ENCODE results near the gene SCN1B. TPM values are rescaled to one million over a fixed set of nuclear protein-coding genes. Genes with fewer than 3 reads are reported as not detected.

Gene SCN1B
- total and polyA plus RNA-seq, 10 of the 15 experiments (the other 5 are each of a cell fraction or from before 2014, with no cell fraction given): 0.04 to 0.54 (median 0.11) TPM; not detected in 3

DNA sequence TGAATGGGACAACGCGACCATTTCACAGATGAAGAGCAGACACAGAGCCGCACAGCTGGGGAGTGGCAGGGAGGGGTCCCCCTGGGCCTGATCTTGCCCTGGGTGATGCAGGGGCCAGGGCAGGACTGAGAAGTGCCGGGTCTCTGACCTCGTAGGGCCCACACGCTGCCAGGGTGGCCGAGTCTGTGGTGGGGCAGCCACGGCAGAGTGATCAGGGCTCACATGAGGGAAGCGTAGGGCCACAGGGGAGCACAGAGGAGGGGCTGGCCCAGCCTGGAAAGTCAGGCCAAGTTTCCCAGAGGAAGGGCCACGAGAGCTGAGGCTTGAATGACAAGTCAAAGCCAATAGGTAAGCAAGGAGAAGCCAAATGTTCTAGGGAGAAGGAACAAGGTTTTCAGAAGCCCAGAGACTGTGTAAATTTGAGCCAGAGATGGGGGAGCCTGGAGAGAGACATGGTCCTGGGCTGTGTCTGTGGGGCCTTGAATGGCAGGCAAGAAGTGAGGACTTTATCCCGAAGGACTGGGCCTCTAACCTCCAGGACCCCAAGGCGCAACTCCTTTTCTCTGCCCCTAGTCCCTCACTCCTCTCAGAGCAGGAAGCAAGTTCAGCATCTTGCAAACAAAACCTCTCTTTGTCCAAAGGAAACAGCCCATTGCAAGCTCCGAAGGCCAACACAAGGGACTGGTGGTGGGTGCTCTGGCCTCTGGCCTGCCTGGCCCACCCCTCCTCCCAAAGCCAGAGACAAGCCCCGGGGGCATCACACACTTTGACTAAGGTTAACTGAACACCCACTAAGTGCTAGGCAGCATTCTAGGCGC, 53.6 kb downstream of the SCN1B start:
- Histone ChIP-seq H3K9ac (ENCODE audit: control insufficient read depth, insufficient read depth, low read length) (no peak overlapping the region), H2AFZ (ENCODE audit: control insufficient read depth, low read depth, low read length) (peak overlapping the region; percentile 1; the same call in 1 of the 2 replicates), H3K27me3 (replicated peaks in 1 of 2; ENCODE audit: control insufficient read depth in 2 of 2, insufficient read depth in 2 of 2, low read length in 1 of 2) (no peaks in the 10 kb centered on the region; a peak in 1 of 4 replicates), H3K36me3 (ENCODE audit: control insufficient read depth in 2 of 2, insufficient read depth in 2 of 2, low read length in 1 of 2) (no peaks in the 10 kb centered on the region), H3K79me2 (ENCODE audit: control insufficient read depth, insufficient read depth, low read length) (no peaks in the 10 kb centered on the region), H3K4me3 (no peak overlapping the region), H3K4me1 (ENCODE audit: control insufficient read depth, insufficient read depth, low read length) (peaks cover 21% of the 10 kb centered on the region), H3K27ac (ENCODE audit: control insufficient read depth, insufficient read depth) (no peak overlapping the region), H4K20me1 (ENCODE audit: control insufficient read depth, insufficient read depth) (no peaks in the 10 kb centered on the region), H3K9me3 (replicated peaks; ENCODE audit: control insufficient read depth, insufficient read depth, low read length) (no peaks in the 10 kb centered on the region), H3K4me2 (ENCODE audit: control insufficient read depth, insufficient read depth) (no peak overlapping the region)
- ChIA-PET CTCF (interaction anchor here (0.9 to 4.4 kb wide), 4 partner anchors 14 to 40 kb away, joined by 4 to 66 read pairs (median 17); no protein-coding TSS in a partner anchor), SMC1A (ENCODE audit: uncharacterized antibody, unreplicated experiment) (interaction anchor here (1.0 kb wide), 1 partner anchor 17 kb away, joined by 5 read pairs; no protein-coding TSS in a partner anchor), POLR2A (interaction anchor here (0.6 kb wide), 1 partner anchor 121 kb away, joined by 4 read pairs; no protein-coding TSS in a partner anchor), RAD21 (ENCODE audit: unreplicated experiment) (interaction anchor here (1.0 kb wide), 1 partner anchor 17 kb away, joined by 3 read pairs; no protein-coding TSS in a partner anchor)
- DNase-seq (ENCODE audit: low read depth, low spot score): no peak
- no peak for ATAC-seq
- WGBS (ENCODE audit: insufficient coverage, insufficient replicate concordance, low lambda C conversion rate, missing lambda C conversion rate): 35% methylated on average over 15 of the region's 15 CpGs
- BruUV-seq (replicated peaks): no TSS peak
- in situ Hi-C loops (cut with MboI) (no loop called here), intact Hi-C loops (cut with micrococcal nuclease; ENCODE audit: unreplicated experiment) (no loop called here)
- FAIRE-seq: no peak
- TF ChIP-seq ZNF24 (IDR thresholded peaks at IDR 0.05): no peak
- TF ChIP-seq ZNF217 (IDR thresholded peaks at IDR 0.05): no peak
- no peak for TF ChIP-seq ZBTB4 (CRISPR knock-in tag; IDR thresholded peaks at IDR 0.05)
- TF ChIP-seq ZSCAN29 (IDR thresholded peaks at IDR 0.05): no peak
- no peak for TF ChIP-seq RB1 (IDR thresholded peaks at IDR 0.05; ENCODE audit: borderline replicate concordance)
- no peak for TF ChIP-seq REST (IDR thresholded peaks at IDR 0.05; ENCODE audit: low read depth, low read length)
- no peak for TF ChIP-seq SMAD5 (IDR thresholded peaks at IDR 0.05; ENCODE audit: low read depth)
- no peak for TF ChIP-seq CREM (IDR thresholded peaks at IDR 0.05; ENCODE audit: low read depth)
- no peak for TF ChIP-seq STAT1 (conservative IDR thresholded peaks at IDR 0.05)
- TF ChIP-seq, protein P1, sequence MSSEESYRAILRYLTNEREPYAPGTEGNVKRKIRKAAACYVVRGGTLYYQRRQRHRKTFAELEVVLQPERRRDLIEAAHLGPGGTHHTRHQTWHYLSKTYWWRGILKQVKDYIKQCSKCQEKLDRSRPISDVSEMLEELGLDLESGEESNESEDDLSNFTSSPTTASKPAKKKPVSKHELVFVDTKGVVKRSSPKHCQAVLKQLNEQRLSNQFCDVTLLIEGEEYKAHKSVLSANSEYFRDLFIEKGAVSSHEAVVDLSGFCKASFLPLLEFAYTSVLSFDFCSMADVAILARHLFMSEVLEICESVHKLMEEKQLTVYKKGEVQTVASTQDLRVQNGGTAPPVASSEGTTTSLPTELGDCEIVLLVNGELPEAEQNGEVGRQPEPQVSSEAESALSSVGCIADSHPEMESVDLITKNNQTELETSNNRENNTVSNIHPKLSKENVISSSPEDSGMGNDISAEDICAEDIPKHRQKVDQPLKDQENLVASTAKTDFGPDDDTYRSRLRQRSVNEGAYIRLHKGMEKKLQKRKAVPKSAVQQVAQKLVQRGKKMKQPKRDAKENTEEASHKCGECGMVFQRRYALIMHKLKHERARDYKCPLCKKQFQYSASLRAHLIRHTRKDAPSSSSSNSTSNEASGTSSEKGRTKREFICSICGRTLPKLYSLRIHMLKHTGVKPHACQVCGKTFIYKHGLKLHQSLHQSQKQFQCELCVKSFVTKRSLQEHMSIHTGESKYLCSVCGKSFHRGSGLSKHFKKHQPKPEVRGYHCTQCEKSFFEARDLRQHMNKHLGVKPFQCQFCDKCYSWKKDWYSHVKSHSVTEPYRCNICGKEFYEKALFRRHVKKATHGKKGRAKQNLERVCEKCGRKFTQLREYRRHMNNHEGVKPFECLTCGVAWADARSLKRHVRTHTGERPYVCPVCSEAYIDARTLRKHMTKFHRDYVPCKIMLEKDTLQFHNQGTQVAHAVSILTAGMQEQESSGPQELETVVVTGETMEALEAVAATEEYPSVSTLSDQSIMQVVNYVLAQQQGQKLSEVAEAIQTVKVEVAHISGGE (CRISPR knock-in tag; IDR thresholded peaks at IDR 0.05): no peak
- TF ChIP-seq, protein P2, sequence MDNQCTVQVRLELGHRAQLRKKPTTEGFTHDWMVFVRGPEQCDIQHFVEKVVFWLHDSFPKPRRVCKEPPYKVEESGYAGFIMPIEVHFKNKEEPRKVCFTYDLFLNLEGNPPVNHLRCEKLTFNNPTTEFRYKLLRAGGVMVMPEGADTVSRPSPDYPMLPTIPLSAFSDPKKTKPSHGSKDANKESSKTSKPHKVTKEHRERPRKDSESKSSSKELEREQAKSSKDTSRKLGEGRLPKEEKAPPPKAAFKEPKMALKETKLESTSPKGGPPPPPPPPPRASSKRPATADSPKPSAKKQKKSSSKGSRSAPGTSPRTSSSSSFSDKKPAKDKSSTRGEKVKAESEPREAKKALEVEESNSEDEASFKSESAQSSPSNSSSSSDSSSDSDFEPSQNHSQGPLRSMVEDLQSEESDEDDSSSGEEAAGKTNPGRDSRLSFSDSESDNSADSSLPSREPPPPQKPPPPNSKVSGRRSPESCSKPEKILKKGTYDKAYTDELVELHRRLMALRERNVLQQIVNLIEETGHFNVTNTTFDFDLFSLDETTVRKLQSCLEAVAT (IDR thresholded peaks at IDR 0.05): no peak
